Upper lobe of right lung (tissue), 1 donor: ENCODE results near the gene UAP1L1. TPM values are rescaled to one million over a fixed set of nuclear protein-coding genes. Genes with fewer than 3 reads are reported as not detected.
"Not testable (repeated sequence)": the region's sequence is repeated elsewhere in the genome, so short reads cannot be mapped to it uniquely, and the experiment has no call there.

Experiments used
- ATAC-seq: fragments of 200-7000 bp; cut with Tn5 transposase; one replicate; pipeline ENCODE4 v1.9.1; 2020; ENCODE audit warnings: mild to moderate bottlenecking, moderate library complexity
- DNase-seq: peaks from one replicate; pipeline ENCODE4 v3.0.0-alpha.2; 2020
- H3K27ac ChIP-seq: fragments of 200-600 bp; one replicate; pipeline ENCODE4 v1.8.0; 2022
- H3K27me3 ChIP-seq: fragments of 200-600 bp; one replicate; pipeline ENCODE4 v1.8.0; 2022; ENCODE audit warnings: mild to moderate bottlenecking
- H3K36me3 ChIP-seq: fragments of 200-600 bp; one replicate; pipeline ENCODE4 v1.8.0; 2022
- H3K4me1 ChIP-seq: fragments of 200-600 bp; one replicate; pipeline ENCODE4 v1.8.0; 2022
- H3K4me3 ChIP-seq: fragments of 200-600 bp; one replicate; pipeline ENCODE4 v1.8.0; 2022; ENCODE audit warnings: mild to moderate bottlenecking
- H3K9me3 ChIP-seq: fragments of 200-600 bp; one replicate; pipeline ENCODE4 v1.8.0; 2022
- intact Hi-C: fragments of 100-400 bp; cut with DNase I; formaldehyde crosslinking; loops from one replicate; pipeline ENCODE4 v1.11.0; 2022
- total RNA-seq: library from RNA; stranded (reverse); fragmentation: NEBNext Ultra II Directional; extraction: Animal tissue kit (Norgen Biotek cat#: 25700); gene quantifications from one replicate; pipeline ENCODE4 v1.2.1, GENCODE V29; 2021
- TF ChIP-seq, protein P1 (sequence below): fragments of 200-600 bp; IDR thresholded peaks from one replicate; pipeline ENCODE4 v1.8.0; 2022; ENCODE audit warnings: antibody characterized with exemption
- donor health status: DM: no; HTN: yes; CAD: no; lungs with severe emphysema.

Gene UAP1L1
- total RNA-seq, 1 donor from 2014 or later = 30.7 TPM

DNA sequence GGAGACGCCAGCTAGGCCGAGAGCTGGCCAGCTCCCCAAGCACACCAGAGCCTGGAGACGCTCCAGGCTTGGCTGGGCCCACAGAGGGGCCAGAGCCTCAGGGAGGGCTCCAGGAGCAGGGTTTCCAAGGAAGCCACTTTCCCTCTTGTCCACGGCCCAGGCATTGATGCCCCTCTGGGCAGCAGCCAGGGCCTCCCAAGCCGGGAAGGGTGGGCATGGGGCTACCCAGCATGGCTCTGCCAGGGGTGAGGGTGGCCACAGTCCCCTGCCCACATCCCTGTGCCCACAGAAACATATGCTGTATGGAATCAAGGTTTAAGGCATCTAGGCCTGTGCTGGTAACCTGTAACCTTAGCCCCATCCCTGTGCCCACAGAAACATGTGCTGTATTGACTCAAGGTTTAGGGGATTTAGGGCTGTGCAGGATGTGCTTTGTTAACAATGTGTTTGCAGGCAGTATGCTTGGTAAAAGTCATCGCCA is 38.8 kb downstream of the UAP1L1 start:
- Histone ChIP-seq H3K4me3 (no peak overlapping the region), H3K4me1 (peaks cover 7% of the 10 kb centered on the region), H3K36me3 (peaks cover 7% of the 10 kb centered on the region), H3K9me3 (no peaks in the 10 kb centered on the region), H3K27me3 (no peaks in the 10 kb centered on the region), H3K27ac (no peak overlapping the region)
- intact Hi-C loops = loop anchor here (5.0 kb wide), 1 partner anchor 111 kb away; the partner anchor contains the start of genes CYSRT1 and RNF224
- no peak for DNase-seq
- TF ChIP-seq, protein P1, sequence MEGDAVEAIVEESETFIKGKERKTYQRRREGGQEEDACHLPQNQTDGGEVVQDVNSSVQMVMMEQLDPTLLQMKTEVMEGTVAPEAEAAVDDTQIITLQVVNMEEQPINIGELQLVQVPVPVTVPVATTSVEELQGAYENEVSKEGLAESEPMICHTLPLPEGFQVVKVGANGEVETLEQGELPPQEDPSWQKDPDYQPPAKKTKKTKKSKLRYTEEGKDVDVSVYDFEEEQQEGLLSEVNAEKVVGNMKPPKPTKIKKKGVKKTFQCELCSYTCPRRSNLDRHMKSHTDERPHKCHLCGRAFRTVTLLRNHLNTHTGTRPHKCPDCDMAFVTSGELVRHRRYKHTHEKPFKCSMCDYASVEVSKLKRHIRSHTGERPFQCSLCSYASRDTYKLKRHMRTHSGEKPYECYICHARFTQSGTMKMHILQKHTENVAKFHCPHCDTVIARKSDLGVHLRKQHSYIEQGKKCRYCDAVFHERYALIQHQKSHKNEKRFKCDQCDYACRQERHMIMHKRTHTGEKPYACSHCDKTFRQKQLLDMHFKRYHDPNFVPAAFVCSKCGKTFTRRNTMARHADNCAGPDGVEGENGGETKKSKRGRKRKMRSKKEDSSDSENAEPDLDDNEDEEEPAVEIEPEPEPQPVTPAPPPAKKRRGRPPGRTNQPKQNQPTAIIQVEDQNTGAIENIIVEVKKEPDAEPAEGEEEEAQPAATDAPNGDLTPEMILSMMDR = no peak
- no peak for ATAC-seq

DNA sequence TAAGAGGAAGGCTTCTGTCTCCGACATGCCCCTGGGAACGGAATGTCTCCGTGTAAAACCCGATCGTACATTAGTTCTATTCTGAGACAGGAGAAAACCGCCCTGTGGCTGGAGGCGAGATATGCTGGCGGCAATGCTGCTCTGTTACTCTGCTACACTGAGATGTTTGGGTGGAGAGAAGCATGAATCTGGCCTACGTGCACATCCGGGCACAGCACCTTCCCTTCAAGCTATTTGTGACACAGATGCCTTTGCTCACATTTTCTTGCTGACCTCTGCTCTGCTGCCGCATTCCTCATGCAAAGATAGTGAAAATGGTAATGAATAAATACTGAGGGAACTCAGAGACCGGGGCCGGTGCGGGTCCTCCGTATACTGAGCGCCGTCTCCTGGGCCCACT is 39.4 kb downstream of the UAP1L1 start:
- DNase-seq (no peak), ATAC-seq (no peak)
- Histone ChIP-seq H3K27me3 (no peaks in the 10 kb centered on the region), H3K9me3 (no peaks in the 10 kb centered on the region), H3K27ac (no peak overlapping the region), H3K36me3 (peaks cover 7% of the 10 kb centered on the region), H3K4me1 (peaks cover 7% of the 10 kb centered on the region), H3K4me3 (no peak overlapping the region)
- TF ChIP-seq, protein P1 = no peak
- intact Hi-C loops = loop anchor here (5.0 kb wide), 1 partner anchor 111 kb away; the partner anchor contains the start of genes CYSRT1 and RNF224

DNA sequence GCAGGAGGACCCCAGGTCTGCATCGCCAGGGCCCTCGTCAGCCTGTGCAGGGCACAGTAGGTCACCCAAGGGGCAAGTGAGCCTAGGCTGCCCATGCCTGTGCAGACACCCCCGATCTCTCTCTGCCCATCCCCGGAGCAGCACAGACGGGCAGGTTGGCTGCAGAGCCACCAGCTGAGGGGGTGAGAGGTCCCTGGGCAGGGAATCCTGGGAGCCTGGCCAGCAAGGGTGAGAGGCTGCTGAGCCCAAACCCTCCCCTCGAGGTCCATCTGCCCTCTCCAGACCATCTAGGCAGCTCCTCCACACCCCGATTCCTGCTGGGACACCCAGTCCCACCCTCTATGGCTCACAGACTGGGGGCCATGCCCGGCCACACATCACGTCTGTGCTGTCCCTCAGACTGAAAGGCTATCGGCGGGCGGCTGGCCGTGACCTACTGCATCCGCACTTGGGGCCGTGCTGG is 40.0 kb downstream of the UAP1L1 start:
- Histone ChIP-seq H3K4me3 (no peak overlapping the region), H3K27me3 (no peaks in the 10 kb centered on the region), H3K27ac (no peak overlapping the region), H3K9me3 (no peaks in the 10 kb centered on the region), H3K4me1 (peaks cover 7% of the 10 kb centered on the region), H3K36me3 (peaks cover 7% of the 10 kb centered on the region)
- DNase-seq (no peak), ATAC-seq (no peak)
- intact Hi-C loops = loop anchor here (5.0 kb wide), 1 partner anchor 110 kb away; the partner anchor contains the start of genes CYSRT1 and RNF224
- TF ChIP-seq, protein P1 = no peak

DNA sequence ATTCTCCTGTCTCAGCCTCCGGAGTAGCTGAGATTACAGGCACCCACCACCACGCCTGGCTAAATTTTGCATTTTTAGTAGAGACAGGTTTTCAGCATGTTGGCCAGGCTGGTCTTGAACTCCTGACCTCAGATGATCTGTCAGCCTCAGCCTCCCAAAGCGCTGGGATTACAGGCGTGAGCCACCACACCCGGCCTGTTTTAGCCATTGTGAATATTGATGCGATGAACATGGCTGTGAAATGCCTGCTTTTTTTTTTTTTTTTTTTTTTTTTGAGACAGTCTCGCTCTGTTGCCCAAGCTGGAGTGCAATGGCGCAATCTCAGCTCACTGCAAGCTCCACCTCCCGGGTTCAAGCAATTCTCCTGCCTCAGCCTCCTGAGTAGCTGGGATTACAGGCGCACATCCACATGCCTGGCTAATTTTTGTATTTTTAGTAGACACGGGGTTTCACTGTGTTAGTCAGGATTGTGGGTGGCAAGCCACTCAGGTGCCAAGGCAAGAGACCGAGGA is 40.8 kb downstream of the UAP1L1 start:
- not testable (repeated sequence) for ATAC-seq, H3K27ac ChIP-seq, H3K4me1 ChIP-seq, H3K4me3 ChIP-seq, H3K36me3 ChIP-seq, DNase-seq, H3K27me3 ChIP-seq, H3K9me3 ChIP-seq
- intact Hi-C loops = loop anchor here (5.0 kb wide), 1 partner anchor 109 kb away; the partner anchor contains the start of genes CYSRT1 and RNF224

DNA sequence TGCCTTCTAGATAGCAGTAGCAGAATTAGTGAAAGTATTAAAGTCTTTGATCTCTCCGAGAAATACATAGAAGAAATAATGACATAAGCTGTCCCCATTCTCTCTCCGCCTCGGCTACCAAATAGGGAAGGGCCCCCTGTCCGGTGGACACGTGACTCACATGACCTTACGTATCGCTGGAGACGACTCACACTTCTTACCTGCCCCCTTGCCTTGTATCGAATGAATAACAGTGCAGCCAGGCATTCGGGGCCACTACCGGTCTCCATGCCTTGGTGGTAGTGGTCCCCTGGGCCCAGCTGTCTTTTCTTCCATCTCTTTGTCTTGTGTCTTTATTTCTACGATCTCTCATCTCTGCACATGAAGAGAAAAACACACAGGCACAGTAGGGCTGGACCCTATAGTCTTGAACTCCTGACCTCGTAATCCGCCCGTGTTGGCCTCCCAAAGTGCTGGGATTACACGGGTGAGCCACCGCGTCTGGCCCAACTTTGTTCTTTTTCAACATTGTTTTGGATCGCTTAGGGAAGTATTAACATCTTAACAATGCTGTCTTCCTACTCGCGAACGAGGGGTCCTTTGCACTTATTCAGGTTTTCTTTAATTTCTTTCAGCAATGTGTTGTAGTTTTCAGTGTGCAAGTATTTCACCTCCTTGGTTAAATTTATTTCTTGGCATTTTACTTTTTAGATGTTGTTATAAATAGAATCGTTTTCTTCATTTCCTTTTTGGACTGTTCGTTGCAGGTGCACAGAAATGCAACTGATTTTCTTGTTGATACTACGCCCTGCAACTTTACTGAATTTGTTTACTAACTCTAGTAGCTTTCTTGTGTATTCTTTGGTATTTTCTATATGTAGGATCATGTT is 44.8 kb downstream of the UAP1L1 start:
- ATAC-seq, intact Hi-C loops: not testable (repeated sequence)

DNA sequence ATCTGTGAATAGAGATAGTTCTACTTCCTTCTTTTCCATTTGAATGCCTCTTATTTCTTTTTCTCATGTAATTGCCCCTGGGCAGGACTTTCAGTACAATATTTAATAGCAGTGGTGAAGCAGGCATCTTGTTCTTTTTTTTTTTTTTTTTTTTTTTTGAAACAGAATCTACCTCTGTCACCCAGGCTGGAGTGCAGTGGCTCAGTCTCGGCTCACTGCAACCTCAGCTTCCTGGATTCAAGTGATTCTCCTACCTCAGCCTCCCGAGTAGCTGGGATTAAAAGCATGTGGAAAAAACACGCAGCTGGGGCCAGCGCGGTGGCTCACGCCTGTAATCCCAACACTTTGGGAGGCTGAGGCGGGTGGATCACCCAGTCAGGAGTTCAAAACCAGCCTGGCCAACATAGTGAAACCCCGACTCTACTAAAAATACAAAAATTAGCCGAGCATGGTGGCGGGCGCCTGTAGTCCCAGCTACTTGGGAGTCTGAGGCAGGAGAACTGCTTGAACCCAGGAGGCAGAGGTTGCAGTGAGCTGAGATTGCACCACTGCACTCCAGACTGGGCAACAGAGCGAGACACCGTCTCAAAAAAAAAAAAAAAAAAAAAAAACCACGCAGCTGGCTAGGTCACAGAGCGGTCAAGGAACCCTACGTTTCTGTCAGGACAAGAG is 45.6 kb downstream of the UAP1L1 start:
- H3K4me3 ChIP-seq, H3K27me3 ChIP-seq, H3K36me3 ChIP-seq, H3K9me3 ChIP-seq, H3K27ac ChIP-seq, DNase-seq, ATAC-seq, intact Hi-C loops: not testable (repeated sequence)
- H3K4me1 ChIP-seq = peaks cover 15% of the 10 kb centered on the region

More for the DNA sequence above, 44.8 kb downstream of the UAP1L1 start:
- H3K9me3 ChIP-seq, H3K36me3 ChIP-seq, H3K27me3 ChIP-seq, H3K4me1 ChIP-seq, DNase-seq, H3K27ac ChIP-seq, H3K4me3 ChIP-seq: not testable (repeated sequence)

DNA sequence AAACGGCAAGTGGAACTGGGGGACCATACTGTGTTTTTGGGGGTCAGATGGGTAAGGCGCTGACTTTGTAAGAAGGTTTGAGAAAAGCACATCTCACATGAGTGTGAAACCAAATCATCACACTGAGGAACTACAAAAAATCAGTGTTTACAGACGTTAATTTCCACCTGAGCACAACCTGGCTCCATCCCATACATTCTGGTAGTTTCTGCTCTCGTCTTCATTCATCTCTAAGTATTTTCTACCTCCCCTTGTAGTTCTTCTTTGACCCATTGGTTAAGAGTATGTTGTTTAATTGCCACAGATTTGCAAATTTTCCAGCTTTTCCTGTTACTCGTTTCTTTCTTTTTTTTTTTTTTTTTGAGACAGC is 46.1 kb downstream of the UAP1L1 start:
- intact Hi-C loops = no loop called here
- Histone ChIP-seq H3K9me3 (no peaks in the 10 kb centered on the region), H3K27me3 (no peaks in the 10 kb centered on the region), H3K4me1 (peaks cover 20% of the 10 kb centered on the region), H3K36me3 (no peaks in the 10 kb centered on the region), H3K27ac (no peak overlapping the region), H3K4me3 (no peak overlapping the region)
- no peak for ATAC-seq
- no peak for DNase-seq
- TF ChIP-seq, protein P1 = no peak

DNA sequence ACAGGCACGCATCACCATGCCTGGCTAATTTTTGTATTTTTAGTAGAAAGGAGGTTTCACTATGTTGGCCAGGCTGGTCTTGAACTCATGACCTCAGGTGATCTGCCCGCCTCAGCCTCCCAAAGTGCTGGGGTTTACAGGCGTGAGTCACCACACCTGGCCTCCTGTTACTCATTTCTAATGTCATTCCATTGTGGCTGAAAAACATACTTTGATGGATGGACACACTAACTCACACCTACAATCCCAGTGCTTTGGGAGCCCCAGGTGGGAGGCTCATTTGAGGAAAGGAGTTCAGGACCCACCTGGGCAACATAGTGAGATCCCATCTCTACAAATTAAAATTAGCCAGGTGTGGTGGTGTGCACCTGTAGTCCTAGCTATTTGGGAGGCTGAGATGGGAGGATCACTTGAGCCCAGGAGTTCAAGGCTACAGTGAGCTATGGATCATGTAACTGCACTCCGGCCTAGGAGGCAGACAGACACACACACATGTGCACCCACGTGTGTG is 46.7 kb downstream of the UAP1L1 start:
- H3K27ac ChIP-seq, H3K27me3 ChIP-seq, ATAC-seq, H3K36me3 ChIP-seq, H3K4me3 ChIP-seq, H3K9me3 ChIP-seq, DNase-seq, intact Hi-C loops: not testable (repeated sequence)
- peaks cover 26% of the 10 kb centered on the region for H3K4me1 ChIP-seq
